OCI-LY3 (cell line): ENCODE data around the gene GNPDA1.
"Not testable (repeated sequence)": the region's sequence is repeated elsewhere in the genome, so short reads cannot be mapped to it uniquely, and the experiment has no call there.

Experiments used
- H2AFZ ChIP-seq: fragments of 200-600, 300-600 bp; shearing (Covaris generic); 2 replicates; pipeline ENCODE4 v1.6.0; 2014; ENCODE audit warnings: antibody characterized with exemption, low read depth, low read length
- H3K27ac ChIP-seq: fragments of 200-600, 300-600 bp; sonication (generic); 2 replicates; pipeline ENCODE4 v1.5.1; 2014; ENCODE audit warnings: mild to moderate bottlenecking, low read length, moderate library complexity, mixed read lengths
- H3K27me3 ChIP-seq: fragments of 200-600, 300-600 bp; sonication (generic); 2 replicates; pipeline ENCODE4 v1.6.1; 2014; ENCODE audit warnings: low read depth, low read length, mixed read lengths
- H3K36me3 ChIP-seq: fragments of 200-600, 300-600 bp; sonication (generic); replicated peaks from 2 replicates; pipeline ENCODE3; 2014; ENCODE audit warnings: low read depth, low read length, mixed read lengths
- H3K4me1 ChIP-seq: fragments of 300-600, 200-600 bp; sonication (generic); 2 replicates; pipeline ENCODE4 v1.6.1; 2014; ENCODE audit warnings: low read length, mixed read lengths
- H3K4me2 ChIP-seq: fragments of 200-600, 300-600 bp; sonication (generic); 2 replicates; pipeline ENCODE4 v1.6.1; 2014; ENCODE audit warnings: low read length, mixed read lengths
- H3K4me3 ChIP-seq: fragments of 300-600, 200-600 bp; sonication (generic); 2 replicates; pipeline ENCODE4 v1.5.1; 2014; ENCODE audit warnings: antibody characterized with exemption, mild to moderate bottlenecking, low read length, moderate library complexity
- H3K79me2 ChIP-seq: fragments of 300-600, 200-600 bp; shearing (Covaris generic); 2 replicates; pipeline ENCODE4 v1.6.1; 2014; ENCODE audit warnings: mild to moderate bottlenecking, low read length, mixed read lengths
- H3K9ac ChIP-seq: fragments of 300-600, 200-600 bp; shearing (Covaris generic); 2 replicates; pipeline ENCODE4 v1.6.0; 2014; ENCODE audit warnings: mild to moderate bottlenecking, low read length, moderate library complexity
- H3K9me3 ChIP-seq: fragments of 200-600, 300-600 bp; shearing (Covaris generic); 2 replicates; pipeline ENCODE4 v1.6.1; 2014; ENCODE audit warnings: low read length, mixed read lengths; ENCODE audit not compliant: insufficient read depth
- H4K20me1 ChIP-seq: fragments of 200-600, 300-600 bp; sonication (generic); 2 replicates; pipeline ENCODE4 v1.6.1; 2016; ENCODE audit warnings: low read length, mixed read lengths; ENCODE audit not compliant: insufficient read depth
- EZH2phosphoT487 ChIP-seq: fragments of 200-600 bp; shearing (Covaris generic); IDR thresholded peaks from 2 replicates; pipeline ENCODE4 v1.6.1; 2018; ENCODE audit warnings: antibody characterized with exemption, mixed run types, low read depth
- TF ChIP-seq, protein P1 (sequence below): fragments of 200-600, 300-600 bp; sonication (generic); IDR thresholded peaks from 2 replicates; pipeline ENCODE4 v1.5.1; 2014; ENCODE audit warnings: antibody characterized with exemption, low read length, low read depth

Gene GNPDA1

DNA sequence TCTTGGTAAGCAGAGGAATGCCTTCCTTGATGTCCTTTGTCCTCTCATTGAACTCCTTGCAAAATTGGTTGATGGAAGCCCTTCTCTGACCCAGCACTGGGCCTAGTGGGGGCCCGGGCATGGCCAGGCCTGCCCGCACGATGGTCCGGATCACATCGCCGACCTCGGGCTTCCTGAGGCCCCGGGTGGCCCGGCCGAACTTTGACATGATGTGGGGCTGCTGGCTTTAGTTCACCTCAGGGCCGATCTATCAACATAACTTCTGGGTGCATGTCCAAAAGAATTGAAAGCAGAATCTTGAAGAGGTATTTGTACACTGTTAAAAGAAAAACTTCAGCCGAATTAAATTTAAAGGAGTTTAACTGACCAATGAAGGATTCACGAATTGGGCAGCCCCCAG, 24.1 kb upstream of the GNPDA1 start:
- Histone ChIP-seq H3K27ac (no peak overlapping the region), H3K4me2 (no peak overlapping the region)

DNA sequence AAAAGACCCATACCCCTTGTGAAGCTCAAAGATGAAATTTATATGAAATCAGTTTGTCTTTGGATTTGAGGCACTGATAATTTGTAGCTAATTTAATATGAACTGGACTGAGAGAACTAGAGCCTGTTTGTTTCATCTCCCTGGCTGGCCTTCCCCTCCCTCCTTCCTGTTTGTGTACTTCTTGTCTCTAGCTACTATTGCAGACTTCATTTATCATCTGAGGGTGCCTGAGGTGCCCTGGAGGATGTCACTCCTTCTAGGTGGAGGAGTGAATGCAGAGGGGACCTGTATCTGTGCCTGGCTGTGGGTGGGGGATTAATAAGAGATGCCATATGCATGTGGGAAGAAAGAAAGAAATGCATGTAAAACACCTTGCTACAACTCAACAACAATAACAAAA, 22.2 kb upstream of the GNPDA1 start:
- Histone ChIP-seq H4K20me1 (no peaks in the 10 kb centered on the region), H3K36me3 (no peaks in the 10 kb centered on the region), H3K4me3 (no peak overlapping the region), H3K27me3 (0 out of 2 replicates have a peak, but pooled peaks cover 3% of the 10 kb centered on the region), H3K9ac (no peak overlapping the region), H3K27ac (no peak overlapping the region), H3K4me2 (no peak overlapping the region), H3K4me1 (no peaks in the 10 kb centered on the region), H2AFZ (no peak overlapping the region), H3K9me3 (no peaks in the 10 kb centered on the region), H3K79me2 (no peaks in the 10 kb centered on the region)
- TF ChIP-seq EZH2phosphoT487: no peak
- TF ChIP-seq, protein P1, sequence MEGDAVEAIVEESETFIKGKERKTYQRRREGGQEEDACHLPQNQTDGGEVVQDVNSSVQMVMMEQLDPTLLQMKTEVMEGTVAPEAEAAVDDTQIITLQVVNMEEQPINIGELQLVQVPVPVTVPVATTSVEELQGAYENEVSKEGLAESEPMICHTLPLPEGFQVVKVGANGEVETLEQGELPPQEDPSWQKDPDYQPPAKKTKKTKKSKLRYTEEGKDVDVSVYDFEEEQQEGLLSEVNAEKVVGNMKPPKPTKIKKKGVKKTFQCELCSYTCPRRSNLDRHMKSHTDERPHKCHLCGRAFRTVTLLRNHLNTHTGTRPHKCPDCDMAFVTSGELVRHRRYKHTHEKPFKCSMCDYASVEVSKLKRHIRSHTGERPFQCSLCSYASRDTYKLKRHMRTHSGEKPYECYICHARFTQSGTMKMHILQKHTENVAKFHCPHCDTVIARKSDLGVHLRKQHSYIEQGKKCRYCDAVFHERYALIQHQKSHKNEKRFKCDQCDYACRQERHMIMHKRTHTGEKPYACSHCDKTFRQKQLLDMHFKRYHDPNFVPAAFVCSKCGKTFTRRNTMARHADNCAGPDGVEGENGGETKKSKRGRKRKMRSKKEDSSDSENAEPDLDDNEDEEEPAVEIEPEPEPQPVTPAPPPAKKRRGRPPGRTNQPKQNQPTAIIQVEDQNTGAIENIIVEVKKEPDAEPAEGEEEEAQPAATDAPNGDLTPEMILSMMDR: no peak

More for the DNA sequence above, 24.1 kb upstream of the GNPDA1 start:
- Histone ChIP-seq H3K79me2 (no peaks in the 10 kb centered on the region), H3K9me3 (no peaks in the 10 kb centered on the region), H3K9ac (no peak overlapping the region), H3K27me3 (0 out of 2 replicates have a peak, but pooled peaks cover 3% of the 10 kb centered on the region), H2AFZ (no peak overlapping the region), H3K4me3 (no peak overlapping the region), H4K20me1 (no peaks in the 10 kb centered on the region), H3K36me3 (no peaks in the 10 kb centered on the region), H3K4me1 (no peaks in the 10 kb centered on the region)
- TF ChIP-seq, protein P1: no peak
- no peak for TF ChIP-seq EZH2phosphoT487

DNA sequence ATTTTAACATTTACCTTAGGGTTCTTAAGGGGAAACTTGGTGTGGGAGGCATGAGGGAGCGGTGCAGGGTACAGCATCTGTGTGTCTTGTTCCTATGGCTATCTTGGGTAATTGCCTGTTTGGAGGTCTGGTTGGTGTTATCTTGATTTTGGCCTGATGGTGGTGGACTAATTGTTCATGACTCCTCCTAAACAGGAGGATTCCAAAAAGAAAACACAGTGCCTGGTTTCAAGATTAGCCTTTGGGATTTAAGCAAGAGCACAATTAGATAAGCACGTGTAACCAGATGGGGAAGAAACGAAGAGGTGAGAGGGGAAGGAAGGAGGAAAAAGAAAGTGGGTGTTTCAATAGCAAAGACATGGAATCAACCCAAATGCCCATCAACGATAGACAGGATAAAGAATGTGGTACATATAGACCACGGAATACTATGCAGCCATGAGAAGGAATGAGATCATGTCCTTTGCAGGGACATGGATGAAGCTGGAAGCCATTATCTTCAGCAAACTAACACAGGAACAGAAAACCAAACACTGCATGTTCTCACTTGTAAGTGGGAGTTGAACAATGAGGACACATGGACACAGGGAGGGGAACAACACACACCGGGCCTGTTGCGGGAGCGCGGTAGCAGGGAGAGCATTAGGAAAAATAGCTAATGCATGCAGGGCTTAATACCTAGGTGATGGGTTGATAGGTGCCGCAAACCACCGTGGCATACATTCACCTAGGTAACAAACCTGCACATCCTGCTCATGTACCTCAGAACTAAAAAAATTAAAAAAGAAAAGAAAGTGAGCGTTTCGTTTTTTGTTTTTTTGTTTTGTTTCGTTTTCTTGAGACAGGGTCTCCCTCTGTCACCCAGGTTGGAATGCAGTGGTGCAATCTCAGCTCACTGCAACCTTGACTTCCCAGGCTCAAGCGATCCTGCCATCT, 21.1 kb upstream of the GNPDA1 start:
- H3K36me3 ChIP-seq, H4K20me1 ChIP-seq, H3K9me3 ChIP-seq, H3K79me2 ChIP-seq, H3K4me2 ChIP-seq, H3K9ac ChIP-seq, H3K27me3 ChIP-seq, H3K4me1 ChIP-seq, H3K4me3 ChIP-seq, H2AFZ ChIP-seq, H3K27ac ChIP-seq: not testable (repeated sequence)

DNA sequence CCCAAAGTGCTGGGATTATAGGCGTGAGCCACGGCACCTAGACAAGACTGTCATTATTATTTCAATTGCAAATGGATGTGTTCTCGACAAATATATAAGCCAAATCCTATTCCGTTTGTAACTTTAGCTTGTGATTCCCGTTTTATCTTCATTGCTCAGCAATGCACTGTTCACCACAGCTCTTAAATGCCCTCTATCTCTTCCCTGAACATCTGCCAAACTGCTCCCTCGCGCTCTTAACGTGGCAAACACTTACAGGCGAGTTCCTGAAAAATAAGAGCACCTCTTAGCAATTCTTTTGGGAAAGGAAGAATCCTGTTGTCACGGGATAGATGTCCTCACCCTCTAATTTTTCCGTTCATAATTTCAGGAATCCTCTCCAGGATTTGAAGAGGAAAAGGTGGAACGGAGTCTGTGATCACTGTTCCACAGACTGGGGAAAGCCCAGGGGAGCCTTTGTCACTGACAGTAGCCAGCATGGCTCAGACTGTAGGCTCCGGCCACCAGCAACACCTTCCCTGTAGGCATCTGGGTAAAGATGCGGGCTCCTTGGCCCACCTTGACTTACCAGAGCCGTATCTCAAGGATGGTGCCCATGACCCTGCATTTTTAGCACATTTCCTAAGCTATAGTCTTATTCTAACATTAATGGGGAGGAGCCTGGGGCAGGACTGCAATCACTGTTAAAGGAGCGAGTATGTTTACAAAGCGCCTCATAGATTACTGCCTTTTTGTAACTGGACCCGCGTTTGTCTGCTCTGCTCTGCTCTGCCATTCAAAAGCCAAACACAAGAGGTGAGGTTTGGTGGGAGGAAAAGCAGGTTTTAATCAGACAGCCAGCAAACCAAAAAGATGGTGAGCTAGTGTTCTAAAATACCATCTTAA, 20.2 kb upstream of the GNPDA1 start:
- 0 out of 2 replicates have a peak, but pooled peaks cover 3% of the 10 kb centered on the region for H3K27me3 ChIP-seq
- no peak overlapping the region for H3K4me3 ChIP-seq
- no peak for TF ChIP-seq EZH2phosphoT487
- TF ChIP-seq, protein P1: no peak
- H4K20me1 ChIP-seq: no peaks in the 10 kb centered on the region
- no peaks in the 10 kb centered on the region for H3K79me2 ChIP-seq
- no peaks in the 10 kb centered on the region for H3K36me3 ChIP-seq
- no peak overlapping the region for H3K27ac ChIP-seq
- no peak overlapping the region for H3K4me2 ChIP-seq
- no peaks in the 10 kb centered on the region for H3K9me3 ChIP-seq
- no peaks in the 10 kb centered on the region for H3K4me1 ChIP-seq
- H3K9ac ChIP-seq: no peak overlapping the region
- no peak overlapping the region for H2AFZ ChIP-seq
